Erythroblast (primary cell): Measurements from ENCODE around the gene TMEM89.

Source experiments
- GATA1 ChIP-seq: IDR thresholded peaks from 2 replicates; pipeline ENCODE4 v1.6.1; 2011; ENCODE audit warnings: low read depth, mild to moderate bottlenecking, control low read depth, low read length, moderate library complexity
- POLR2A ChIP-seq: IDR thresholded peaks from 2 replicates; pipeline ENCODE4 v1.6.1; 2011; ENCODE audit warnings: mild to moderate bottlenecking, low read length

GRCh38 chr3:48656841-48657281 is 35.3 kb upstream of the TMEM89 start:
- TF ChIP-seq POLR2A = no peak
- no peak for TF ChIP-seq GATA1
